DND-41 (cell line): ENCODE data around the gene CRTAC1.

Experiments
- CTCF ChIP-seq: IDR thresholded peaks from 2 replicates; pipeline ENCODE4 v1.5.1; 2012; ENCODE audit warnings: borderline replicate concordance, low read length, moderate library complexity, mild to moderate bottlenecking; ENCODE audit not compliant: poor library complexity, severe bottlenecking; ENCODE audit errors: extremely low read depth
- EZH2 ChIP-seq: IDR thresholded peaks from 3 replicates; pipeline ENCODE4 v1.6.1; 2012; ENCODE audit warnings: borderline replicate concordance, low read depth, mild to moderate bottlenecking, moderate library complexity, low read length, inconsistent platforms; ENCODE audit not compliant: severe bottlenecking

DNA sequence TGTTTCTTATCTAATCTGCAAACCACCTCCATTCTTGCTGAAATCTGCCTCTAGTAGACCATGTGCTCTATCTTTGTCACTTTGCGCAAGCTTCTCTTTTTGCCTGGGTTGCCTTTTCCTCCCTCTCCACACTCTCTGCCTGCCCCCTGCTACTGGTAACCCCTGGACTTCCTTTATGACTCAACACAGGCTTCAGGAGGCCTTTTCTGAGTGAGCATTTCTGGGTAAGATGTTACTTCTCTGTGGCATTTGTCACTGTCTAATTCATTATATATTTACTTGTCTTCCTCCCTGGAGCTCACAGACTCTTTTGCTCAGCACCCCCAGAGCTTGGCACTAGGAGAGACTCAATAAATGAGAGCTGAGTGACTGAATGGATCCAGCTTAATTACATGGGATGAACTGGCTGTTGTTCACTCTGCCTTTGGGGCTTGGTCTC is 172.4 kb downstream of the CRTAC1 start:
- TF ChIP-seq CTCF (no peak), EZH2 (no peak)
